ENCODE results near the gene HMSD. TPM values are rescaled to one million over a fixed set of nuclear protein-coding genes. Genes with fewer than 3 reads are reported as not detected.

HMSD gene
- total RNA-seq, 6 experiments from 2014 or later = 0.27 to 0.37 TPM; not detected in 4

DNA sequence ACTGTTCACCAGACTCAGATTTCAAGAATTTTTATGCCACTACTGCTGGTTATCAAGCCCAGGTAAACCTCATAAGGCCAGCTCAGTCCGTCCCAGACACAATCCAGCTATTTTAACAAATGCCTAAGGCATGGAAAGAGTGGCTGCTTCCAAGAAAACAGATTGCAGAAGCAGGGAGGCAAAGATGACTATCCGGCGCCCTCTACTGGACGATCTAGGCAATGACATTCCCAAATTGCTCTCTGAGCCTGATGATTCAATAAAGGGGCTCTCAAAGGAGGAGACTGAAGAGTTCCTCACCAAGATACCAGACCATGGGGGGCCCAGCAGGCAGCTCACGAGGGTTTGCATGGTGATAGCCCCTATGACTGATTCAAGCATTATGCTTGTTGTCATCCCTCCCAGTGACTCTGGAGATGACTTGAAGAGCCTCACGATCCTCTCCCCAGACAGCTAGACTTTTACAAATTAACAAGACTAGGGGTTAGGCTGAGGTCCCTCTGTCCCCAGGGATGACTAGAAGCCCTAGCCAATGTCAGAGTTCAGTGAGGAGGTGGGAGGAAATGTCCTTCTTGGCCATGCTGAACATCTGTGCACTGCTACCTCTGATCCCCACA is 45.8 kb downstream of the HMSD start:
- Histone ChIP-seq H3K36me3 (no peaks in the 10 kb centered on the region), H3K9me3 (no peaks in the 10 kb centered on the region), H3K27me3 (no peaks in the 10 kb centered on the region), H3K4me3 (no peak overlapping the region), H3K27ac (no peak overlapping the region), H3K4me1 (peaks cover 0 to 6% (median 0%) of the 10 kb centered on the region in 4 donors)
- ATAC-seq = peak; percentile 74 to 88 (median 86)
- 0% methylated on average over 5 of the region's 6 CpGs for WGBS (ENCODE audit: insufficient coverage, low coverage, low lambda C conversion rate, missing lambda C conversion rate)
- intact Hi-C loops (cut with DNase I) = no loop called here
- no peak for DNase-seq
- TF ChIP-seq, protein P1, sequence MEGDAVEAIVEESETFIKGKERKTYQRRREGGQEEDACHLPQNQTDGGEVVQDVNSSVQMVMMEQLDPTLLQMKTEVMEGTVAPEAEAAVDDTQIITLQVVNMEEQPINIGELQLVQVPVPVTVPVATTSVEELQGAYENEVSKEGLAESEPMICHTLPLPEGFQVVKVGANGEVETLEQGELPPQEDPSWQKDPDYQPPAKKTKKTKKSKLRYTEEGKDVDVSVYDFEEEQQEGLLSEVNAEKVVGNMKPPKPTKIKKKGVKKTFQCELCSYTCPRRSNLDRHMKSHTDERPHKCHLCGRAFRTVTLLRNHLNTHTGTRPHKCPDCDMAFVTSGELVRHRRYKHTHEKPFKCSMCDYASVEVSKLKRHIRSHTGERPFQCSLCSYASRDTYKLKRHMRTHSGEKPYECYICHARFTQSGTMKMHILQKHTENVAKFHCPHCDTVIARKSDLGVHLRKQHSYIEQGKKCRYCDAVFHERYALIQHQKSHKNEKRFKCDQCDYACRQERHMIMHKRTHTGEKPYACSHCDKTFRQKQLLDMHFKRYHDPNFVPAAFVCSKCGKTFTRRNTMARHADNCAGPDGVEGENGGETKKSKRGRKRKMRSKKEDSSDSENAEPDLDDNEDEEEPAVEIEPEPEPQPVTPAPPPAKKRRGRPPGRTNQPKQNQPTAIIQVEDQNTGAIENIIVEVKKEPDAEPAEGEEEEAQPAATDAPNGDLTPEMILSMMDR (IDR thresholded peaks at IDR 0.05) = peak; percentile 81 to 90 (median 87)
- no peak for TF ChIP-seq POLR2A (IDR thresholded peaks at IDR 0.05)

DNA sequence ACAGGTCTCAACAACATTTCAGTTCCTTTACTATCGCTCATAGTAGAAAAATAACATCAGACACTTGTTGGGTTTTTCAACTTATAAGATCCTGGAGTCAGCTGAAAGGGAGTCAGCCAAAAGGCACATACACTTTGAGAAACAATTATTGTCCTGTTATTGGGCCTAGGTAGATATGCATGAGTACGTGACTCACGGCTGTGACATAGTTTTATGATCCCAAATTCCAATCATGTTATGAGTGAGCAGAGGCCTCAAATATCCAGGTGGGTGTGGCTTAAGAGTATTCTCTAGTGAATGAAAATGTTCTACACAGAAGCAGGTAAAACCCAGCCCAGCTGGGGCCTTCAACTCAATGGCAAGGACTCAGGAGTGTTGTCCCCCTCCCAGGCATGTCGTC is 47.9 kb downstream of the HMSD start:
- Histone ChIP-seq H3K4me3 (no peak overlapping the region), H3K27ac (no peak overlapping the region), H3K9me3 (no peaks in the 10 kb centered on the region), H3K4me1 (peaks cover 0 to 6% (median 0%) of the 10 kb centered on the region in 4 donors), H3K36me3 (no peaks in the 10 kb centered on the region), H3K27me3 (no peaks in the 10 kb centered on the region)
- no peak for ATAC-seq
- intact Hi-C loops (cut with DNase I) = no loop called here
- DNase-seq = no peak
- no peak for TF ChIP-seq POLR2A (IDR thresholded peaks at IDR 0.05)
- TF ChIP-seq, protein P1 (IDR thresholded peaks at IDR 0.05) = no peak
- 86% methylated on average over 3 of the region's 4 CpGs for WGBS (ENCODE audit: insufficient coverage, low coverage, low lambda C conversion rate, missing lambda C conversion rate)

DNA sequence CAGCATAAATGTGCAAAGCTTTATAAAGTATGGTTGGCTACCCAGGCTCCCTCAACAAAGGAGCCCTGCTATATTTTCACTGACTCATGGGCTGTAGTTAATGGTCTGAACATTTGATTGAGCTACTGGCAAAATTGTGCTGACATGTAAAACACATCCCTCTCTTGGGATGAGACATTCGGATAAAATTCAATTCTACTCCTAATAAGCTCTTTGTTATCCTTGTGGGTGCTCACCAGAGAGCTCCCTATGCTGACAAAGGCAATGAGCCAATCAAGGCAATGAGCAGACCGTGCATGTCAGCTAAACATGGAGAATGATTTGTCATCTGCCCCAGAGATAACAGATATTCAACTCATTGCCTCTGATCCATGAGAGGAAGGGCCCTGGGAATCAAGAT is 48.5 kb downstream of the HMSD start:
- no peaks in the 10 kb centered on the region for H3K9me3 ChIP-seq
- no peaks in the 10 kb centered on the region for H3K36me3 ChIP-seq
- TF ChIP-seq, protein P1 (IDR thresholded peaks at IDR 0.05) = no peak
- no peak for TF ChIP-seq POLR2A (IDR thresholded peaks at IDR 0.05)
- H3K27me3 ChIP-seq = no peaks in the 10 kb centered on the region
- DNase-seq (no peak), ATAC-seq (no peak)
- intact Hi-C loops (cut with DNase I) = no loop called here
- no peak overlapping the region for H3K4me3 ChIP-seq
- H3K27ac ChIP-seq = no peak overlapping the region
- peaks cover 0 to 6% (median 0%) of the 10 kb centered on the region in 4 donors for H3K4me1 ChIP-seq
- 83% methylated on average over 1 of the region's 2 CpGs for whole genome bisulfite sequencing (ENCODE audit: insufficient coverage, low coverage, low lambda C conversion rate, missing lambda C conversion rate)

DNA sequence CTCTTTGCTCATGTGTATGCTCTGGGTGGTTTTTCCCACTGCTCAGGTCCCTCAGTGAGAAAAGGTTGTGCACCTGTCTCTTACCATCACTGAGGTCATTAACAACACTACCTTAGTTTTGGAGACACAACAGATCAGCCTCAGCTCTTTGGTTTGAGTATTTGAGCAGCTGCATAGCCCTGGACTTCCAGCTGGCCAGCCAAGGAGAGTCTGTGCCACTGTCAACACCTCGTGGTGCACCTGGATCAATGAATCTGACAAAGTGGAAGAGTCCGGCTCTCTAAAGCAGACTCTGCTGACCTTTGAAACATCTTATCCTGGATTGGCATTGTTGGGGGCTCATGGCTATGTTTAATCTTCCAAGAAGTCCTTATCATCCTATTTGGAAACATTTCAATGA is 50.8 kb downstream of the HMSD start:
- Histone ChIP-seq H3K4me3 (no peak overlapping the region), H3K27me3 (no peaks in the 10 kb centered on the region), H3K36me3 (no peaks in the 10 kb centered on the region), H3K9me3 (no peaks in the 10 kb centered on the region), H3K27ac (no peak overlapping the region), H3K4me1 (no peaks in the 10 kb centered on the region)
- TF ChIP-seq POLR2A (IDR thresholded peaks at IDR 0.05) = no peak
- DNase-seq (no peak), ATAC-seq (peak in 1 of 4 donors; percentile 29)
- intact Hi-C loops (cut with DNase I) = no loop called here
- 34% methylated on average over 2 of the region's 2 CpGs for WGBS (ENCODE audit: insufficient coverage, low coverage, low lambda C conversion rate, missing lambda C conversion rate)

DNA sequence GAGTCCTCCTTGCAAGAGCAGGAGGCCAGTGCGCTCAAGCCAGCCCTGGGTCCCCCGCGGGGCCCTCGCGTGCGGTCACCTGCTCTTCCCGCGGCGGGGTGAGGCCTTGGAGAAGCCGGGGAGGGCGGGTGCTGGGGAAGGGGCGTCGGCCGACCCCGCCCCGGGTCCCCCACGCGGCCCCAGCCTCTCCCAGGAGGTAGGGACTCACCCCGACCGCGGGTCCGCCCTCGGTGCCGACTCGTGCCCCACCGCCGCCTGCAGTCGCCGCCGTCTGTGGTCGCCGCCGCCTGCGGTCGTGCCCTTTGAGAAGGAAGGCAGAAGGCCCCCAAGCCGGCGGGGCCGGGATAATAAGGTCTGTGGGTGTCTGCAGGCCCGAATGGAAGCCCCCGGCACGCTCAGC is 53.5 kb downstream of the HMSD start:
- Histone ChIP-seq H3K27me3 (no peaks in the 10 kb centered on the region), H3K4me1 (no peaks in the 10 kb centered on the region), H3K9me3 (no peaks in the 10 kb centered on the region), H3K27ac (no peak overlapping the region), H3K36me3 (no peaks in the 10 kb centered on the region), H3K4me3 (no peak overlapping the region)
- WGBS (ENCODE audit: insufficient coverage, low coverage, low lambda C conversion rate, missing lambda C conversion rate) = 60% methylated on average over 1 of the region's 41 CpGs
- no peak for TF ChIP-seq POLR2A (IDR thresholded peaks at IDR 0.05)
- DNase-seq = no peak
- intact Hi-C loops (cut with DNase I) = no loop called here
- peak in 1 of 4 donors; percentile 25 for ATAC-seq
